ENCODE data around the gene FAM161B.
"Not testable (repeated sequence)": the region's sequence is repeated elsewhere in the genome, so short reads cannot be mapped to it uniquely, and the experiment has no call there.

FAM161B gene, protein sequence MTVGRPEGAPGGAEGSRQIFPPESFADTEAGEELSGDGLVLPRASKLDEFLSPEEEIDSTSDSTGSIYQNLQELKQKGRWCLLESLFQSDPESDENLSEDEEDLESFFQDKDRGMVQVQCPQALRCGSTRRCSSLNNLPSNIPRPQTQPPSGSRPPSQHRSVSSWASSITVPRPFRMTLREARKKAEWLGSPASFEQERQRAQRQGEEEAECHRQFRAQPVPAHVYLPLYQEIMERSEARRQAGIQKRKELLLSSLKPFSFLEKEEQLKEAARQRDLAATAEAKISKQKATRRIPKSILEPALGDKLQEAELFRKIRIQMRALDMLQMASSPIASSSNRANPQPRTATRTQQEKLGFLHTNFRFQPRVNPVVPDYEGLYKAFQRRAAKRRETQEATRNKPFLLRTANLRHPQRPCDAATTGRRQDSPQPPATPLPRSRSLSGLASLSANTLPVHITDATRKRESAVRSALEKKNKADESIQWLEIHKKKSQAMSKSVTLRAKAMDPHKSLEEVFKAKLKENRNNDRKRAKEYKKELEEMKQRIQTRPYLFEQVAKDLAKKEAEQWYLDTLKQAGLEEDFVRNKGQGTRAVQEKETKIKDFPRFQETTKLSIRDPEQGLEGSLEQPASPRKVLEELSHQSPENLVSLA

DNA sequence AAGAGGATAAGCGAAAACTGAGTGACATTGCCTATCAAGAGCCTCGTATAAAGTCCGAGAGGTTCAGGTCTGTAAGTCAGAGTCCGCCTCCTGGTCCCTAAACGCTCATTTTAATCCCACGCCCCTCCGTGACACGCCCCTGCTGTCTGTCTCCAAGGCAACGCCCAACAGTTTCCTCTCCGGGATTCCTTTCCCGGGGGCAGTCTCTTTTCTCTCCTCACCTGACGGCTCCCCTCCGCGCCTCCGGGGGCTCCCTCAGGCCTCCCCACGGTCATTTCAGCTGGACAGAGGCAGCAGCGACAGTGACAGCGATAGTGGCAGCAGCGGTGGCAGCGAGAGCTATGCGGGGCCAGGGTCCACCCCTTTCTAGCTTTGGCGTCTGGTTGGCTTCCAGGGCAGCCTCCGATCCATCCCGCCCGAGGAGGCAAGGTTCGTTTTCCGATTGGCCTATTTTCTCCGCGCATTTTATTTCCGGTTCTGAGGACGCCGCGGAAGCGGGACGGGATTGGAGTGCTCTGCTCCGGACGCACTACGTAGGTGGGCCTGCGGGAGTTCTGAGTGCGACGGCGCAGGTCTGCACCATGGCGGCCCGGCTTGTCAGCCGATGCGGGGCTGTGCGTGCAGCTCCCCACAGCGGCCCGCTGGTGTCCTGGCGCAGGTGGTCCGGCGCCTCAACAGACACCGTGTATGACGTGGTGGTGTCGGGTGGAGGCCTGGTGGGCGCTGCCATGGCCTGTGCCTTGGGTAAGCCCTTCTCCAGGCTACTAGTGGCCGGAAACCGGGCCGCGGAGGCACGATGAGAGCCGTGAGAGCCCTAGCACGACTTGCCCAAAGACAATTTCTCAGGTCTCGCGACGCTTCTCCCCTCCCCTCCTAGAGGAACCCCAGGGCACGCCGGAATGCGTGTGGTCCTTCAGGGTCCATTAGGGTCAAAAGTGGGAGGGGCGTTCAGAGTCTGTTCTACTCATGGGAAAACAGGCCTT lies at the start of gene FAM161B, which contains the start of gene COQ6:
Gene FAM161B (minus strand): TSS at position 343 of the 983 bp plus-strand sequence. CDS start 68 bp downstream, at position 275.
Gene COQ6 (plus strand): TSS at position 551 of the 983 bp plus-strand sequence. CDS start 31 bp downstream, at position 582.
- DNase-seq (ENCODE audit: low read depth in 2 of 2), result peak; percentile 77 to 79

DNA sequence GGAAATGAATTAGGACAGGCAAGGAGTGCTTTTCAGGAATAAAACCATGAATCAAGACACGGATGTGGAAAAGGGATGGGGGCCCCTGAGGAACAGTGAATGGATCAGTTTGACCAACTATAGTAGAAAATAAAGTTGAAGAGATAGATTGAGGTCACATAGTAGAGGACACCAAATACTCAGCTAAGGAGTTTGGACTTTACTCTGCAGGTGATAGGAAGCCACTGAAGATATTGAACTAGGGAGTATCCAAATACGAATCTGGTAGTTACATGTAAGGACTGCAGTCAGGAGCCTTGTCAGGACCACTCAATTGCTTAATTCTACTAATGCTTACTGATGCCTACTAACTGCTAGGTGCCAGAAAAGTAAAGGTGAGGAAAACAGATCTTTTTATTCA lies 48.8 kb upstream of the FAM161B start:
- no peak for DNase-seq (ENCODE audit: low read depth in 2 of 2)

DNA sequence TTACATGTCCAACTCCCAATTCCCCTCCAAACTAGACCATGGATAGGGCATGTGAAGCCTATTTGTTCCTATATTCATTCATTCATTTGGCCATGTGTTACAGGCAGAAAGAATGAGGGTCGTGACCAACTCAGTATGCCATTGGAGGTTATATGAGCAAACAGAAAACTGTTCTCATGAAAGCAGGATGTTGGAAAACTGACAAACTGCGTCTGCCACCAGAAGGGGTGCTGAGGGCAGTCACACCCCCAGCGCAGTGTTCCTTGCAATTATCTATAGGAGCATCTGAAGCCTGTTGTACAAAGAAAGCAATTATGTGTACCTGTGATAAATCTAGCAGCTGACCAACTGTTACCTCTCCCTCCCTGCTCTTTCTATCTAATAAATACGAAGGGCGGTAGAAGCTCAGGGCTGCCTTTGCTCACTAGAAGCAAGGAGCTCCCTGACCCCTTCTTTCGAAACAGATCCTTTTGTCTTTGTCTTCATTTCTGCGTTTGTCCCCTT lies 48.1 kb upstream of the FAM161B start:
- DNase-seq (ENCODE audit: low read depth in 2 of 2), result no peak

DNA sequence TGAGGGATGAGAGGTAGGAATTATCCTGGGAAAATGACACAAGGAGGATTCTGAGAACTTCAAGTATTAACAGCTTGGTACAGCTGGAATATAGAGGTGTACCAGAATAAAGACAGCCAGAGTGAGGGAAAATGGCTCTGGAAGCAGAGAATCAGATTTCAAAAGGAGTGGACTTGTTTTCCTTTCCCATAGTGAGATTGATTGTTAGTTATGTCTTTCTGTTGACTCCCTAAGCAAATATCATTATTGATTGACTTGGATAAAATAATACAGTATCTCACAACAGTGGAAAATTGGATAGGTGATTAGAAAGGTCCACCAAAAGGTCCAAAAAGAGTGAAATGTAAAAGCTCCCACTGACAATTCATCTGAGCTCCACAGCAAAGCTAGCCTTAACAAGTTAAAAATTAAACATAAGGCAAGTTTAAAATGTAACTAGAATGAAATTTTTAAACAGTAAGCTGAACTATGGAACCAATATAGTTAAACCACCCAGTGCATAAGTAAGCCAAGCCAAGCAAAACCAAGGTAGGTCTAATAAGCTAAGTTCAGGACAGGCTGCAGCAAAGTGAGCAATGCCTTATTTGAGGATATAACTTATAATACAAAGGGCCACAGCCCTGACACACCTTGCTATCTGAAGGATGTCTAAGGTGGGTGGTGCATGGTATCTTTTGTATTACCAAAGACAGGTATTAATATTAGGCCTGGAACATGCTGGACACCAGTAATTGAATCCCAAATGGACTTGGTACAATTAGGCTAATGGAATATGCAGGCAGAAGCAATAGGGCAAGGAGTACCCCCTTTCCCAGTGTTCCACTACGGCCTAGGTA lies 47.4 kb upstream of the FAM161B start:
- DNase-seq (ENCODE audit: low read depth in 2 of 2), result no peak

DNA sequence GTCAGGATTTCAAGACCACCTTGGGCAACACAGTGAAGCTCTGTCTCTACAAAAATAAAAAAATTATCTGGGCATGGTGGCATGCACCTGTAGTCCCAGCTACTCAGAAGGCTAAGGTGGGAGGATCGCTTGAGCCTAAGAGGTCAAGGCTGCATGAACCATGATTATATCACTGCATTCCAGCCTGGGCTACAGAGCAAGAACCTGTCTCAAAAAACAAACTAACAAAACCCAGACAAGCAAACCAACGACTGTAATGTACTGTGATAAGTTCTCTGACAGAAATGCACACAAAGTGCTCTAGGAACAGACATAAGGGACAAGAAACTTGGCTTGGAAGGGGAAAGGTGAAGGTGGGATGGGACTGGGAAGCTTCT lies 46.8 kb upstream of the FAM161B start:
- DNase-seq (ENCODE audit: low read depth in 2 of 2), result no peak

DNA sequence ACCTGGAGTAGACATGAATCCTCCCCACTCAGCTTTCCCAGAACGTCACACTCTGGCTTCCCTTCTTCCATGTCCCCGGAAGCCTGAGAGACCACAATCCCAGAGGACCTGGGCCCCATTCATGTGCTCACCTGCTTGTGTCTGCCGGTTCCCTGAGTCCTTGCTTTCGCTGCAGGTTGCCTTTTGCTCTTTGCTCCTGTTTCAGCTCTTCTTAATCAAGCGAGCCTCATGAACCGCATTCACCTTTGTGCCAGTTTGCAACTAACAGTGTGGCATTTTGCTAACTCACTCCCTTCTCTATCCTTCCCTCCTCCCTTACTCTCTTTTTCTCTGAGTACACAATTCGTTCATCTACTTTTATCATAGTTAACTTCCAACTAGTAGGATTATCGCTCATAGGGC lies 46.1 kb upstream of the FAM161B start:
- DNase-seq (ENCODE audit: low read depth in 2 of 2), result no peak

DNA sequence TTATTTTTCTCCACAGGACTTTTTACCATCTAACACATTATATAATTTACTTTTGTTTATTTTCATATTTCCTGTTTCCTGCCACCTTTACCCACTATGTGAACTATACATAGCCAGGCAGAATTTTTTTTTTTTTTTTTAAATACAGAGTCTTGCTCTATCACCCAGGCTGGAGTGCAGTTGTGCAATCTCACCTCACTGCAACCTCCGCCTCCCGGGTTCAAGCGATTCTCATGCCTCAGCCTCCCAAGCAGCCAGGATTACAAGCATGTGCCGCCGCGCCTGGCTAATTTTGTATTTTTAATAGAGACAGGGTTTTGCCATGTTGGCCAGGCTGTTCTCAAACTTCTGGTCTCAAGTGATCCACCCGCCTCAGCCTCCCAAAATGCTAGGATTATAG lies 45.0 kb upstream of the FAM161B start:
- not testable (repeated sequence) for DNase-seq (ENCODE audit: low read depth in 2 of 2)

DNA sequence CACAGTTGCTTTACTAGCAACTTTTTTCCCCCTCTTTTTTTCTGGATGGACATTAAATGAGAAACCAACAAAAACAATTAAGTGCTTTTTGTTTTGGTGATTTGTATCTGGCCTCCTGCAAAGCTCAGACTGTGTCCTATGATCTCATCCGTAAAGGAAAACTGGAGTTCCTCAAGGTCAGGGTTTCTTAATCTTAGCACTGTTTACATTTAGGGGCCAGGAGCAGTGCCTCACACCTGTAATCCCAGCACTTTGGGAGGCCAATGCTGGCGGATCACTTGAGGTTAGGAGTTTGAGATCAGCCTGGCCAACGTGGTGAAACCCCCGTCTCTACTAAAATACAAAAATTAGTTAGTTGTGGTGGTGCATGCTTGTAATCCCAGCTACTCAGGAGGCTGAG lies 41.2 kb upstream of the FAM161B start:
- no peak for DNase-seq (ENCODE audit: low read depth in 2 of 2)

DNA sequence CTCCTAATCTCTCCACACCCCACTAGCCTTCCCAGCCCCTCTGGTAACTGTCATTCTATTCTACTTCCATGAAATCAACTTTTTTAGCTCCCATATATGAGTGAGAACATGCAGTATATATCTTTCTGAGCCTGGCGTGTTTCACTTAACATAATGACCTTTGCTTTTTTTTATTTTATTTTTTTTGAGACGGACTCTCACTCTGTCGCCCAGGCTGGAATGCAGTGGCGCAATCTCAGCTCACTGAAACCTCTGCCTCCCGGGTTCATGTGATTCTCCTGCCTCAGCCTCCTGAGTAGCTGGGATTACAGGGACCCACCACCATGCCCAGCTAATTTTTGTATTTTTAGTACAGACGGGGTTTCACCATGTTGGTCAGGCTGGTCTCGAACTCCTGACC lies 38.8 kb upstream of the FAM161B start:
- not testable (repeated sequence) for DNase-seq (ENCODE audit: low read depth in 2 of 2)

DNA sequence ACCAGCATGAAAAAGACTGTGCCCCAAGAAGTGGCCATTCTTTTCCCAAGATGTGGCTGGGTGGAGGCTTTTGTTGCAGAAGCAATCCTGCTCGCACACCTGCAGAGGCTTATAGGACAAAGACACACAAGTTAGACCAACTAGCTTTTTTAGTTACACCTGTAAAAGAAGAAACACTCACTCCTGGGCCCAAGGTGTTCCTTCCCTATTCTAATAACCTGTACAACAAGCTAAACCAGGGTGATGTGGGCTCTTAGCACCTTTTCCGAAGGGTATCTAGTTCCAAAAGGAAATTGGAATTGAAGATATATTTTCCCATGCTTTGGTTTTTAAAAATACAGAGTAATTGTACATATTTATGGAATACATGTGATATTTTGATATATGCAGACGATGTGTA lies 38.2 kb upstream of the FAM161B start:
- DNase-seq (ENCODE audit: low read depth in 2 of 2), result no peak

DNA sequence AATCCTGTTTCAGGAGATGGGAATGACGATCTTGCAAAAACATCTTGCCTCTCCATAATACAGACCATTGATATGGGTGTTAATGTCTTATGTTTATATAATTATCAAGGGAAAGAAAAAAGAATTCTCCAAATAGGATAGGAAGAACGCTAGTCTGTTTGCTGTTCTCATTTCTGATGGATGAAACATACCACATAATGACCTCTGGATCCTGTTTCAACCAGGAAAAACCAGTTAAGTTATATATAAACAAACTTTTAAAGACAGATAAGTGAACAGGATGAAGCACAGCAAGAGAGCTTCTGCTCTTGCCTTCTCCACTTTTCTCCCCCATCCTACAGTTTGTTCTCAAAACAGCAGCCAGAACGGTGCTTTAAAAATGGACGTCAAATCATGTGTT lies 28.0 kb upstream of the FAM161B start:
- no peak for DNase-seq (ENCODE audit: low read depth in 2 of 2)

DNA sequence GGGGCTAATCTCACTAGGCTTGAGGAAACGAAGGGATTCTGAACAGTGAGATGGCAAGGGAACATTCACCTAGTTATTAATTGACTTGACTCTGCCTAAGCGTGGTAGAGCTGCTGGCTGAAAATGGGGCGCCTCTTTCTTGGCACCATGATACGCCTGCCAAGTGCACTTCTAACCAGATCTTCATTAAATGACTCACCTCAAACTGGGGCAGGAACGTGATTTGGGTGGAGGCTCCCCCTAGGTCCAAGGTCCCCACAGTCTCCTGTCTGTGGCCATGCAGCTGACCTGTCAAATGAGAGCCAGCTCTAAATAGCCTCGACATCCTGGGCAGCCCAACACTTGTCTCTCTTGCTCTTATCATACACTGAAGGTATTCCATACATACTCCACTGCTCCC lies 26.2 kb upstream of the FAM161B start:
- no peak for DNase-seq (ENCODE audit: low read depth in 2 of 2)

DNA sequence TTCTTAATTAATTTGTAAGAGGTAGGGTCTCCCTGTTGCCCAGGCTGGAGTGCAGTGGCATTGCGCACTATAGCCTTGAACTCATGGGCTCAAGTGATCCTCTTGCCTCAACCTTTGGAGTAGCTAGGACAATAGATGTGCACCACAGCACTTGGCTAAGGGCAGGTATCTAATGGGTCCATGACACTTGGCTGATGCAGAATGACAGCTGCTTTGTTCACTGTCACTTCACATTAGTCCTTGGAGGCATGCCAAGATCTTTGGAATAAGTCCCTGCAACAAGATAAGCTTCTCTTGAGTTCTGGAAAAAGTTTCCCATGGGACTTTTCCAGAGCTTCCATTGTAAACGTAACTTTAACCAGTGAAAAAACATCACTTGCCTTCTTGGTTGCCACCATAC lies 23.6 kb upstream of the FAM161B start:
- no peak for DNase-seq (ENCODE audit: low read depth in 2 of 2)

DNA sequence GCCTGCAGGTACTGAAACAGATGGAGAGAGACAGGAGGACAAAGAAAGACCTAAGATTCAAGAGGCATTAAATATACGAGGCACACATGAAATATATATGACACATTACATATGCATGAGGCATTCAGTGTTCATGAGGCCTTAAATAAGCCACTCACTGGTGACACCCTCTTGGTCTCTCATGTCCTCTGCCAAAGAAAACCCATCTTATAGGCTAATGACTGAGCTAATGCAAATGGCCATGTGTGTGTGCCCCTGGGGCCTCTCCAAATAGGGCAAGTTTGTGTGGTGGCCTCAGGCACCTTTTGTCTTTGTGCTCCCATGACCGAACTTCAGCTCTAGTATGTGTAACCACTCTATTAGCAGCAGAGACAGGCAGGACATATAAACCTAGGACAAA lies 19.0 kb upstream of the FAM161B start:
- DNase-seq (ENCODE audit: low read depth in 2 of 2), result no peak

DNA sequence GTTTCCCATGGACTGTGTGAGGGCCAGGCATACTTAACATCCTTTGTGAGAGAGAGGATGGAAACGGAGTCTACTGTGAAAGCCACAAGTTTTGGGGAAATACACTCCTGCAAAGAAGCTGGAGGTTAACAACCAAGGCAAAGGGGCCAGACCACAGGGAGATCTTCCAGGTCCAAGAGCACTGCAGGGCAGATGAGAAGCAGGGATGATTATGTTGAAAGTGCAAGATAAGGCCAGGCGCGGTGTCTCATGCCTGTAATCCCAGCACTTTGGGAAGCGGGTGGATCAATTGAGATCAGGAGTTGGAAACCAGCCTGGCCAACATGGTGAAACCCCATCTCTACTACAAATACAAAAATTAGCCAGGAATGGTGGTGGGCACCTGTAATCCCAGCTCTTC lies 15.3 kb upstream of the FAM161B start:
- no peak for DNase-seq (ENCODE audit: low read depth in 2 of 2)

DNA sequence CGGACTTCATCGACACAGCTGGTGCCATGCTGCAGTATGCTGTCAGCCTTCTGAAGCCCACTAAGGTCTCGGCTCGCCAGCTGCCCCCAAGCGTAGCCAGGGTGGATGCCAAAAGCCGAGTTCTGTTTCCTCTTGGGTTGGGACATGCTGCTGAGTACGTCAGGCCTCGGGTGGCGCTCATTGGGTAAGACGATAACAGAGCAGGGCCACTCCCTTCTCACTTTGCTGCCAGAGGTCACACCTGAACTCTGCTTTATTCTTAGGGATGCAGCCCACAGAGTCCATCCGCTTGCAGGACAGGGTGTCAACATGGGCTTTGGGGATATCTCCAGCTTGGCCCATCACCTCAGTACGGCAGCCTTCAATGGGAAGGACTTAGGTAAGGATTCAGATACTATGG lies 11.3 kb upstream of the FAM161B start:
- DNase-seq (ENCODE audit: low read depth in 2 of 2), result no peak

DNA sequence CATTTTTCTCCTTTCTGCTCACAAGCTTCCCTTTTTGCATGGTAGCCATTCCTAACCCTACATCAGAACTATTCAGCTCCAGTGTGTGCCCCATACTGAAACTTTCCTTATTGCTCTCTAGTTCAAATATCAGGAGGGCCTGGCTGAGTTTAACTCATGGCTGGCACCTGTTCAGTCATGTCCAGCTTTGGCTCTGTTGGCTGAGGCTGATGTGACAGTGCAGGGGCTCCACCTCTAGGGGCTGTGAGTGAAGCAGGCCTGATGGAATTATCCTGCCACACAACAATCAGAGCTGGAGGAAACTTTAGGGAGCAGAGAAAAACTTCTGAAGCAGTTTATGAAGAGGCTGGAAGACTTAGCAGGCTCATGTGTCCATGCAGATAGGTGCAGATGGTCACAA lies 8.7 kb upstream of the FAM161B start:
- DNase-seq (ENCODE audit: low read depth in 2 of 2), result no peak

DNA sequence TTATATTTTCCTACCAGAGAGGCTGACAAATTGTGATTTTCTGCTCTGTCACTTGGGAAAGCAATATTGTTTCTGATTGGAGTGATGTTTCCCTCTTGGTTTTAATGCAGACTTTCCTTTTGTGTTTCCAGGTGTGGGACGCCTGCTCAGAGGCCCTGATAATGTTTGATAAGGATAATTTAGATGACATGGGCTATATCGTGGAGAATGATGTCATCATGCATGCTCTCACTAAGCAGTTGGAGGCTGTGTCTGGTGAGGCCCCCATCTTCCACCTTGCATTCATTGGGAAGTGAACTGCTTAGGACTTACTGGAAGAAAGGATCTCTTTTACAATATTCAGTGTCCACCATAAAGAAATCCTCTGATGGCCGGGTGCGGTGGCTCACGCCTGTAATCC lies 5.8 kb upstream of the FAM161B start:
- DNase-seq (ENCODE audit: low read depth in 2 of 2), result no peak

DNA sequence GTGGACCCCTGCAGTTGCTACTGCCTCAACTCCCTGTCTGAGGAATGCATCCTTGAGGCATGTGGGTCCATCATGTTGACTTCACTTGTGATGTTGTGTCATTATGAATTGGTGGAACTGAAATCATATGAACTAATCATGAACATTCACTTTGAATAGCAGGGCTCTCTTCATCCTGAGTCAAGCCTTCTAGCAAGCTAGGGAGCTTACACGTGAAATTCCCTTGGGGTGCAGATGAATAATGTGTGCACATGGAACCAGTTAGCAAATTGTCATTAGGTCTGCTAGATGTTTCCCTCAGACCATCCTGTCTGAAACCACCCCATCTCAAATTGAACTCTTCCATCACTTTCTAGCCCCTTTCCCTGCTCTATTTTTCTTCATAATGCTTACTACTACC lies 3.8 kb upstream of the FAM161B start:
- DNase-seq (ENCODE audit: low read depth in 2 of 2), result no peak

DNA sequence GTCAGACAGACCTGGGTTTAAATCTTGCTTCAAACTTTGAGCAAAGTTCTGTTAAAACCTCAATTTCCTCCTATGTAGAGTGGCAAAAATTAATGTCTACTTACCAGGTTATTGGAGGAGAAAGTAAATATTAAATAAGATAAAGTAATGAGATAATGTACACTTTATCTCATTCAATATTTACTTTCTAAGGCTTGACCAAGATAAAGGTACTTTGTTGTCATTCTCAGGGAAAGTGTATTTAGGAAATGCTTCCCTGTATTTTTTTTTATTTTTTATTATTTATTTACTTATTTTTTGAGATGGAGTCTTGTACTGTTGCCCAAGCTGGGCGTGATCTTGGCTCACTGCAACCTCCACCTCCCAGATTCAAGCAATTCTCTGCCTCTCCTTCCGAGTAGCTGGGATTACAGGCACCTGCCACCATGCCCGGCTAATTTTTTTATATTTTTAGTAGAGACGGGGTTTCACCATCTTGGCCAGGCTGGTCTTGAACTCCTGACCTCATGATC lies 4.7 kb downstream of the FAM161B start:
- no peak for DNase-seq (ENCODE audit: low read depth in 2 of 2)
